GM21723 (cell line): ENCODE data around the gene RFLNA.
"Not testable (repeated sequence)": the region's sequence is repeated elsewhere in the genome, so short reads cannot be mapped to it uniquely, and the experiment has no call there.

Experiments
- ATAC-seq: cut with Tn5 transposase; IDR thresholded peaks from one replicate; pipeline ENCODE4 v1.9.1; 2021; ENCODE audit warnings: mild to moderate bottlenecking, moderate library complexity; ENCODE audit not compliant: unreplicated experiment

Gene RFLNA

DNA sequence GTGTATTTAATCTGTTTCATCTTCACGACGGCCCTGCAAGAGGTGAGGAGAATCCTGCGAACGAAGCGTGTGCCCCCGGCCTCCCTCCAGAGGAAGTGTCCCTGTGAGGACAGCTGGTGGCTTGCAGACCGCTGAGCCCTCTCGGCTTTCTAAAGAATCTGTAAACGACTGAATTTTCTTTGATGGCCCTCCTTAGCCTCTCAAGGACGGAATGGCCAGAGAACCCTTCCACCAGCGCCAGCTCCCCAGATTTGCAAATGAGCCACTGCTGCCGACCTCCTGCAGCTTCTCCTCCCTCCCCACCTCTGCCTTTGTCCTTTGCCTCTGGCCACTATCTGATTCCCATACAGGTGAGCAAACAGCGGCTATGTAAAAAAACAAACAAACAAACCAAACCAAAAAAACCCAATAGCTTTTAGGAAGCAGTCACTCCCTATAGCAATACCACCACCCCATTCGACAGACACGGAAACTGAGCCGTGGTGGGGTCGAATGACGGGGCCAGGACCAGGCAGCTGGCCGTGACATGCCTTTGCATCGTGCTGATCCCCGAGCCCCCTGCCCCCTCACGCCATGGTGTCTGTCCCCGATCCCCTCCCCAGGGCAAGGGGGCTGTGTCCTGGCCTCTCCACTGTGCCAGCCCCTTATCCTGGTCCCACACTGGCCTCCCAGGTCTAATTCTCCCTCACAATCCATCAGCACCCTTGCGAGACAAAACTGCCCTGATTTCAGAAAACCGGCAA lies 23.6 kb downstream of the RFLNA start:
- no peak for ATAC-seq

DNA sequence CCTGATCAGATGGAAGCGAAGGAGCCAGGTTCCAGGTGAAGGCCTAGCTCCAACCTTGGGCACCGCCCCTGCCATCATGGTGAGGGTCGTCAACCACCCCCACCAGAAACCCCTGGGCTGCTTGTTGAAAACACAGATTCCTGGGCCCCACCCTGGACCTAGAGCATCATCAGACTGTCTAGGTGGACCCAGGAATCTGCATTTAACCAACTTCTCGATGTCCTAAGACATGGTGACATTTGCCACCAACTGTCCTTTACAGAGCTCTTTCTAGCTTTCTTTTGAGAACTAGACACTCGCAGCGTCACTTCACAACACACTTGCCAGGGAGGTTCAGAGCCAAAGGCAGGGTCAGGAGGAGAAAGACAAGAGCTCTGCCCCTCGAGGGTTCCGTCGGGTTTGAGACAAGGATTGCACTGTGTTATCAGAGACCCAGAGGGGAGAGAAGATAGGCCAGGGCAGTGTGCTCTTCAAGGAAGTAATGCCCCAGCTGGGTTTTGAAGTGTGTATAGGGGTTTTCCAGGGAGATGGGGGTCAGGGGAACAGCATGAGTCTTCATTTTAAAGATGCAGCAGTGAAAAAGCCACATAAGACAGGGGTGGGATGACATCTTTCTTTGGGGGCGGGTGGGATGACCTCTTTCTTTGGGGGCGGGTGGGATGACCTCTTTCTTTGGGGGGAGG lies 24.6 kb downstream of the RFLNA start:
- ATAC-seq = no peak

DNA sequence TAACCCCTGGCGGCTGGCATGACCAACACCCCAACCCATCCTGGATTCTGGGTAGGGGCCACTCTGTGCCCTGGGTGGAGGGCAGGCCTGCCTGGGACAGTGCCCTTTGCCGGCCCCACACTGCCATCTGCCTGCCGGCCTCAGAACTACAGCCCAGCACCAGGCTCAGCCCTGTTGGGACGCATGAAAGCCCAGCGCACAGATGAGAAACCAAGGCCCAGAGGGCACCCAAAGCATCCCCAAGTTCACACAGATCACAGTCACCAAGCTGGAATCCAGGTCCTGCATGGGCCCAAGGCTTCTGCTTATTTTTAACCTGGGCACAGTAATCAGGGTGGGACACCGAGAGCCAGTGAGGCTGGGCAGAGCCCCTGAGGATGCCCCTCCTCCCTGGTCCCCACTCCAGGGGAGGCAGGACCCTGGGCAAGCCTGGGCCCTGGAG lies 26.2 kb downstream of the RFLNA start:
- peak; percentile 75 for ATAC-seq

DNA sequence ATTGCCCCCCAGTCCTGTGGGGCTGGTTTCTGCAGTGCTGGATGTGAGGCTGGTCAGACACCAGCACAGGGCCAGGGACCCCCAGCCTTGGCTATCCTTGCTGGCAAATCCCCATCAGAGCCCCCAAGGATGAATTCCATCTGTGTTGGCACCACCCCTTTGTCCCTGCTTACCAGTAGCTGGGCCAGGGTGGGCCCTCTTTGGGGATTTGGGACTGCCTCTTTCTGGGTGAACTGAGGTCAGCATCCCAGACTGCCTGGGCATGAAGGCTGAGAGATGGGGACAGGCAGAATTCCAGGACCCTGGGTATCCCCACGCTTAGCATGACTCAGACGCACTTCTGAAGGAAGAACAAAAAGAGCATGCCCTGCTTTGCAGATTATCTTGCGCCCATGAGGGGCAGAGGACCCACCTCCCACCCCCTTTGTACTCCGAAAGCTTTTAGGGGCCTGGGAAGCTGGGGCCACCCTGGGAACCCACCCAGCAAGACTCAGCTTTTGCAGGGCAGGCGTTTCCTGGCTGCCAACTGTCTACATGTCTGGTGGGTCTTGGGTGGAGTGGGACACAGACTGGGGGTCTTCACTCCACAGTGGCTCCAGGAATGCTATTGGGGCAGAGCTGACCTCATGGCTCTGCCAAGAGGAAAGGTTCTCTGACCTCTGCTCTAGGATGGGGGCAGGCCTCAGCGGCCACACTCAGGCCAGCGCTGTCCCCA lies 26.8 kb downstream of the RFLNA start:
- peak; percentile 20 for ATAC-seq

DNA sequence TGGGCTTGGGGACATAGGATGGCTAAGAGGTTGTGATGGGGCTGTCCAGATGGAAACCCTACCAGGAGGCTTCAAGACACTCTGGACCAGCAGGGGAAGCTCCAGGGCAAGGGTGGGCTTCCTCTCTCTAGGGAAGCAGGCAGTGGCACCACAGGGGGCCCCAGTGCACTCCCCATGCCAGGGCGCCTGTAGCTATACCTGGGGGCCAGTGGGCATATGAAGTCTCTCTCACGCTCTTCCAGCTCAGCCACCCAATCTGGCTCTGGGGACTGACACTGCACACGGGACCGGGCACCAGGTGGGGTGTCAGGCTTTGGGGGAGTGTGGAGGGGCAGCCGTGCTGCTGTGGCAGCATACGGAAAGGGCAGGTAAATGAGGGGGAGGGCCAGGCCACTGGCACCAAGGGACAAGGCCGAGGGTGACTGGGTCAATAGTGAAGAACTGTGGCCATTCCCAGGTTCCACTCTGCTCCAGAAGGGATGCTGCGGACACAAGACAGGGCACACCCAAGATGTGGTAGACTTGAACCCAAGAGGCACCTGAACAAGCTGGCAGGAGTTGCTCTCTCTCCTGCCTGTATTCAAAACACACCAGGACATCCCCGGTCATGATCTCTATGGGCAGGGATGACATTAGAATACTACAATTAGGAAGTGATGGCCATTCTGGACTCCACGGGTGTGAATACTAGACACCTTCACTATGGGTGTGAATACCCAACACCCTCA lies 27.5 kb downstream of the RFLNA start:
- ATAC-seq = no peak

DNA sequence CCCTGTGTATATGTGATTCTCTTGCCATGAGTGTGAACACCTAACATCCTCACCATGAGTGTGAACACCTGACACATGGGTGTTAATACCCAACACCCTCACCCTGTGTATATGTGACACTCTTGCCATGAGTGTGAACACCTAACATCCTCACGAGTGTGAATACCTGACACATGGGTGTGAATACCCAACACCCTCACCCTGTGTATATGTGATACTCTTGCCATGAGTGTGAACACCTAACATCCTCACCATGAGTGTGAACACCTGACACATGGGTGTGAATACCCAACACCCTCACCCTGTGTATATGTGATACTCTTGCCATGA lies 28.1 kb downstream of the RFLNA start:
- not testable (repeated sequence) for ATAC-seq

DNA sequence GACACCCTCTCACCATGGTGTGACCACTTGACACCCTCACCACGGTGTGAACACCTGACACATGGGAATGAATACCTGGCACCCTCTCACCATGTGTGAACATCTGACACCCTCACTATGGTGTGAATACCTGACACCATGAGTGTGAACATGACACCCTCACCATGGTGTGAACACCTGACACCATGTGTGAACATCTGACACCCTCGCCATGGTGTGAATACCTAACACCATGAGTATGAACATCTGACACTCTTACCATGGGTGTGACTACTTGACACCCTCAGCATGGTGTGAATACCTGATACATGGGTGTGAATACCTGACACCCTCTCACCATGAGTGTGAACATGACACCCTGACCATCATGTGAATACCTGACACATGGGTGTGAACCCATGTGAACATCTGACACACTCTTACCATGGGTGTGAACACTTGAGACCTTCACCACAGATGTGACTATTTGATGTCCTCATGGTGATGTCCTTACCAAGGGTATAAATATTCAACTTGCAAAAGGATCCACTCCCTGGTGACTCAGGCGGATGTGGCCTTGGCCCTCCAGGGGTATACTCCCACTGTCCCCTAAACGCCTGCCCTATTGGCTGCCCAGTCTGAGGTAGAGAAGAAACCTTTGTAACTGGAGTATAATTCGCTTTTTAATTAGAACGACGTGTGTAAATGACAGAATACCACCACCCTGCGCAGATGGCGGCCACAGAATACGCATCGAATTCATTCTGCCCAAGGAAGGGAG lies 29.1 kb downstream of the RFLNA start:
- ATAC-seq = no peak

DNA sequence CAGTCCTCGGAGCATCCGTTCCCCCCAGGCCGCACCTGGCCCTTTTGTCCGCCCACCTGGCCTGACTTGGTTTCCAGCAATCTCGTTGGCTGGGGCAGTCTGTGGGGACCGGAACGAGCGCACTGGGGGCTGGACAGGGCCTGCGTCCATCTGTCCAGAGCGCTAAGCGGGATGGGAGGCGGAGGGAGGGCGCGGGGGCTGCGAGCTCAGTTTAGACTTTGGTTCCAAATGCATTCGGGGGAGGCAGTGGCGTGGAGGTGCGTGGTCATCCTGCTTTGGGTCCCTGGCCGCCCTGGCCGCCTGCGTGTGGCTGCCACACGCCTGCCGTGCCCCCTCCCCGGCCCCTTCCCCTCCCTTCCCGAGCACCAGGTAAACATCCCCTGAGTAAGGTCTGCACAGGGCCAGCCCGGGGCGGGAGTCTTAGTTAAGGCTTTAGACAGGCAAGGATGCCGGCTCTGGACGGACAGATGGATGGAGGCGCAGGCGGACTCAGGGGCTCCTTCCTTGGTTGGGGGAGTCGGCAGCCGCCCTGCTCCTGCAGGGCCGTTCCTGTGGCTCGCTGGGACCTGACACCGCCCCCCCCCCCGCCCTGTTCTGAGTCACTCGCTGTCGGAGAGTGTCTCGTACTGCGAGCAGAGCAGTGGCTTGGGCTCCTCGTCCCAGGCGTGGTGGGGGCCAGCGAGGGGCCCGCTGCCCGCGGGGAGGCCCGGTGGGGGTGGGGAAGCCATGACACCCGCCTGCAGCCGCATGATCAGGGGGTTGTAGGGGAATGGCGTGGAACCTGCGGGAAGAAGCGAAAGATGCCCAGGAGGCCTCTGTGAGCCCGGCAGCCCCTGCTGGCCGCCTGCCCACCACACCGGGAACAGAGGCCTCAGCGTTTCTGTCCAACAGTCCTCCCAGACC lies 30.2 kb downstream of the RFLNA start:
- ATAC-seq = no peak

DNA sequence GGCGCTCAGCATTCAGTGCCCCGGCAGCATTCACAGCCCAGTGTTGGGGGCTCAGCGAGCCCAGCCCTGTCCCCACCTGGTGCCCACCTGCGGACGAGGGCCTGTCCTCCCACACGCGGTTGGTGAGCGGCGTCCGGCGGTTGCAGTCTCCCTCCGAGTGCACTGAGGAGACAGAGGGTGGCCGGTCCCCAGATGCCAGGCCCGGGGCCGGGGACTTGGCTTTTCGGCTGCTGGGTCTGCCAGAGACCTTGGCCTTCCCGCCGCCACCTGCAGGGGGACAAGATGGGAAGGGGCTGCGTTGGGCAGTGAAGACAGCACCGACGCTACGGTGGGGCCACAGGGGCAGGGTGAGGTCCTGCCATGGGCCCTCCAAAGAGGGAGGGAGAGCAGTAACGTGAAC lies 31.2 kb downstream of the RFLNA start:
- no peak for ATAC-seq

DNA sequence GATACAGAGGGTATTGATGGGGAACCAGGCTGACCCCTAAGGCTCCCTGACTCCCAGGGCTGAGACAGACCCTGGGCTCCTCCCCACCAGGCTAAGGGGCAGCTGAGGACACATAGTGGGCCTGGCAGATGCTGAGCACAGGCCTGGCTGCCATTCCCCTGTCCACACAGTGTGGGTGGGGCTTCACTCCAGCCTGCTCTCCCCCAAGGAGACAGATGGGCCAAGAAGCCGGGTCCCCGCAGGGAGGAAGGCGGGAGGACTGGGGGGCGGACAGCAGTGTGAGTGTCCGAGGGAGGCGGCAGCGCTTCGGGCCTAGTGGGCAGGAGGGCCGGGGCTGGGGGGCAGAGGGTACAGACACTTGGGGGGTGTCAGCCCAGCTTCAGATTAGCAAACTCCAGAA lies 32.0 kb downstream of the RFLNA start:
- no peak for ATAC-seq

DNA sequence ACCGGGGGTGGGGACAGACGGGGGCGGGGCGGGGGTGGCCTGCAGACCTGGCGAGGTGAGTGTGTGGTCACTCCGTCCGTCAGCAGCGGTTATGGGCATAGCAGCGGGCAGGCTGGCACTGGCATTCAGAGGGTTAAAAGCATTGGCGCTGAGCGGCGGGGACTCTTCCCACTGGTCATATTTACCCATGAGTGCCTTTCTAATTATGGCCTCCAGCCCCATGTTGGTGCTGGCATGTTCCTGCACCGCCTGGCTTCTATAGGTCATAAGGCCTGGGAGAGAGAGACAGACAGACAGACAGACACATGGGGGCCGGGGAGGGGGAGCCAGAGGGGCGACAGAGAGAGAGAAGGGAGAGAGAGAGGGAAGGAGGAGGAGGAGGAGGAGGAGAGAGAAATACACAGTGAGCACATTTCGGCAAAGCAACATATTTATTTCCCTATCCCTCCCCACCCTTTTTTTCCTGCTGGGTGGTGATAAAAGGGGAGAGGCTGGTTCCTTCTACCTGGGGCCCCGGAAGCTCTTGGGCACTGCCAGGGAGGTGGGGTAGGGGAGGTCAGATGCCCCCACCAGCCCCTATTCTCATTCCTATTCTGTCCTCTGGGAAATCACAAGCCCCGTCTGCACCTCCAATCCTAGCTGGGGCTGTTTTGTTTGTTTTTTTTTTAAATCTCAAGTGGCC lies 32.6 kb downstream of the RFLNA start:
- ATAC-seq = no peak

DNA sequence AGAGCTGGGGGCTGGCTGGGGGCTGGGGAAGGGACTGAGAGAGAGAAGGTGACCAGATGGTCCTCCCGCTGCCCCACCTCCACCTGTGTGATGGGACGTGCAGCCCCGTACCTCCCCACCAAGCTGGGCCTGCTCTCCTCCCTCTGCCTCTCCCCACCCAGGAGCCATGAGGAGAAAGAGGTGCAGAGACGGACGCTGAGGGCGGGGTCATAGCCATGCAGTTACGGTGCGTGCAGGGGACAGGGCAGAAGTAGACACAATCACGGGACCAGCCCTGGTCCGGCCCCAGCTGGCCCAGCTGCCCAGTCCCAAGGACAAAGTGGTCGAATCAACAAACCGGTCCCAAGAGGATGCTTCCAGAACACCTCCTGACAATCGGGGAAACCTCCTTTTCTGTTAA lies 33.2 kb downstream of the RFLNA start:
- ATAC-seq = no peak

DNA sequence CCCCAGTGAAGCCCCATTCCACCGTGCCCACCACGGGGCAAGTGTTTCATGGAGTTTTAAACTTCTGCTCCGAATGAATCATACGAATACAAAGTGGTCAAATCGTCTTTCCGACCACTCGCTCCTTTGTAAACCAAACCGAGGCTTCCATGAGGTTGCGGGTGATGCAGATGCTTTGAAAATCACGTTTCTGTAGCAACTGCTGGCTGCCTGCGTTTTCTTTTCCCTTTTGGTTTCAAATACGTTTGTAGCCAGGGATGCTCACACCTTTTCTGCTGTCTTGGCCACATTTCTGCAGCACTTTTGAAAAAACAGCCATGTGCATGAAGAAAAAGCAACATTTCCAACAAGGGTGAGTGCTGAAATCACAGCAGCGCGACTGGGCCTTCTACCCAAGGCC lies 33.7 kb downstream of the RFLNA start:
- no peak for ATAC-seq

DNA sequence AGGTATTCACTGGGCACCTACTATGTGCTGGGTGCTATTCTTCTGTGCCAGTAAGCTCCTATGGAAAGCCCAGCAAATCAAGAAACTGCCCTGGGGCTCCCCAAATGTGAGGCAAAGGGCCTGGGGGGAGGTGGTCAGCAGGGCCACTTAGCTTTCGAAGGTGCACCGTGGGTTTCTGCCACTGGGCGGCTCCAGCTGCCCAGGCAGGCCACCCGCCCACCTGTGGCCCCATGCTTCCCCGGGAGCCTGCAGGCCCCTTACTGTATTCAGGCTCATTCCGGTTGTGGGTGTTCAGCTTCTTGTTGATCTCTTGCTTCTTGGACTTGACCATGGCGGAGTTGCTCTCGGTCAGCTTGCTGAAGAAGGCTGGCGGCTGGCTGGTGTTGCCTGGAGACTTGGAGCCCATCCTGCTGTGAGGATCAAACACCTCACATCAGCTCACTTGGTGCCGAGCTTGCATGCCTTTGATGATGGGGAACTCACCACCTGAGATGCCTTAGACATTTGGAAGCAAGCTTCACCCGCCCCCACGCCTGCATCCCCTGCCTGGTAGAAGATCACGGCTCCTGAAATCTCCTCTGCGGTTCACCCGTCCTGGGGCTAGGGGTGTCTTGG lies 37.3 kb downstream of the RFLNA start:
- ATAC-seq = no peak

DNA sequence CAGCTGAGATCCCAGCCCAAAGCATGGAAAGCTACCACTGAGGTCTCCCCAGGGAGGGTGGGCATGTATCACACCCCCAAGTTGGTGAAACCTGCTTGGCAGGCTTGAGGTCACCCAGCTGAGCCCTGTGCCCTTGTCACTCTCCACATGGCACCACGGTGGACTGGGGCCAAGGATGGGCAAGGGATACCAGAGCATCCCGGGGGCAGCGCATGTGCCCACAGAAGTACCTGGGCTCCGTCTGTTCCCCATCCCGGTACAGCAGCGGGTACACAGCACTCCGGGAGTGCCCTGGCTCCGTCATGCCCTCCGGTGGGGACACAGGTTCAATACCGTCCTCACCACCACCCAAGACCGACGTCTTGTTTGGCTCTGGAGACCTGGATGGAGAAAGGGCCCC lies 38.0 kb downstream of the RFLNA start:
- ATAC-seq = no peak

DNA sequence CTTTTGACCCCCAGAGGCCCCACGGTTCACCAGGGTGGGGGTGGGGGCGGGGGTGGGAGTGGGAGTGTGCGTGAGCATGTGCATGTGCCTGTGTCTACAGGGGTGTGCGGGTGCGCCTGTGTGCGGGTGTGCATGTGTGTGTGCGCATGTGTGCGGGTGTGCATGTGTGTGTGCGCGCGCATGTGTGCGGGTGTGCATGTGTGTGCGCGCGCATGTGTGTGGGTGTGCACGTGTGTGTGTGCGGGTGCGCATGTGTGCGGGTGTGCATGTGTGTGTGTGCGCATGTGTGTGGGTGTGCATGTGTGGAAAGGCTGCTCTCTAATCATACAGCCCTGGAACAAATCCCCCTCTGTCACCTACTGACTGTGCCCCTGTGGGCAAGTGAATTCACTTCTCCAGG lies 38.8 kb downstream of the RFLNA start:
- ATAC-seq = no peak

DNA sequence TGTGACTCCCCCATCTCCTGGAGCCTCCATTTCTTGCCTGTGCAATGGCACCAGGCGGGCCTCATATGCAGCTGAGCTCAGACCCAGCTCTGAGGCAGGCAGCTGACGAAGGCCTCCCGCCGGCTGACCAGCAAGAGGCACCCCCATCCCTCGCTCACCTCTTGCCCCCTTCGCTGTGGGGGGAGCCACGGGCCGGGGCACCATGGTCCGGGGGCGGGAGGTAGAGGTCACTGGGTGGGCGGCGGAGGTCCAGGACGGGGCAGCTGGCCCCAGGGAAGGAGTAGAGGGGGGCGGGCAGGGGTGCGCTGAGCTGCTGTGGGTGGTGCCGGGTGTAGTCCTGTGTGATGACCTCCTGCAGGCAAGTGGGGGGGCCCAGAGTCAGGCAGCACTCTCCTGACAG lies 39.4 kb downstream of the RFLNA start:
- ATAC-seq = no peak

DNA sequence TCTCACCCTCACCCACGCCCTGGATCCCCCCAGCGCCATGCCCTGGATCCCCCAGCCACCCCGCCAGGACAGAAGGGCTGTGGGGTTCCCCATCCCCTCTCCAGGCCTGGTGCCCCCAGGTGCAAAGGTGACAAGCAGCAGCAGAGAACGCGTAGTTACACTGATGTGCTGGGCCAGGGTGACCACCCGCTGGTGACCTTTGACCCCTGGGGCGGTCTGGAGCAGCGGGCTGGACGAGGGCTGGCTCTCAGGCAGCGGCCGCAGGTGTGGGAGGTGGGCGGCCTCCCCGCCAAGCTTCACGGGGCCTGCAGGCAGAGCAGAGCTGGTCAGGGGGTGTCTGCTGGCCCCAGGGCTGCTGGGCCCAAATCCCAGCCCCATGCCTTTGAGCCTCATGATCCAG lies 40.1 kb downstream of the RFLNA start:
- ATAC-seq = no peak
